ENCODE measurements around the gene ELOVL2.

ELOVL2 gene

GRCh38 chr6:11054722-11055121 lies 10.6 kb upstream of the ELOVL2 start:
- H3K27ac Mint-ChIP-seq = no peak overlapping the region
- TF ChIP-seq CTCF (IDR thresholded peaks at IDR 0.05; ENCODE audit: unreplicated experiment in 3 of 3) = no peak

GRCh38 chr6:11053307-11053706 lies 9.2 kb upstream of the ELOVL2 start:
- no peak overlapping the region for H3K4me3 Mint-ChIP-seq
- TF ChIP-seq CTCF (IDR thresholded peaks at IDR 0.05; ENCODE audit: unreplicated experiment in 3 of 3) = no peak

More at GRCh38 chr6:11054722-11055121, 10.6 kb upstream of the ELOVL2 start:
- Mint-ChIP-seq H3K36me3 (ENCODE audit: low read depth) (no peaks in the 10 kb centered on the region), H3K4me3 (no peak overlapping the region), H3K9me3 (no peaks in the 10 kb centered on the region), H3K4me1 (no peaks in the 10 kb centered on the region), H3K27me3 (ENCODE audit: low read depth) (no peaks in the 10 kb centered on the region)

GRCh38 chr6:11050731-11051130 lies 6.6 kb upstream of the ELOVL2 start:
- no peaks in the 10 kb centered on the region for H3K9me3 Mint-ChIP-seq
- H3K27me3 Mint-ChIP-seq (ENCODE audit: low read depth) = peaks cover 17% of the 10 kb centered on the region
- H3K4me3 Mint-ChIP-seq = no peak overlapping the region
- TF ChIP-seq CTCF (IDR thresholded peaks at IDR 0.05; ENCODE audit: unreplicated experiment in 3 of 3) = no peak
- no peak overlapping the region for H3K27ac Mint-ChIP-seq
- no peaks in the 10 kb centered on the region for H3K36me3 Mint-ChIP-seq (ENCODE audit: low read depth)
- no peaks in the 10 kb centered on the region for H3K4me1 Mint-ChIP-seq

More at GRCh38 chr6:11053307-11053706, 9.2 kb upstream of the ELOVL2 start:
- Mint-ChIP-seq H3K27ac (no peak overlapping the region), H3K36me3 (ENCODE audit: low read depth) (no peaks in the 10 kb centered on the region), H3K9me3 (no peaks in the 10 kb centered on the region), H3K27me3 (ENCODE audit: low read depth) (no peaks in the 10 kb centered on the region), H3K4me1 (no peaks in the 10 kb centered on the region)

- Mint-ChIP-seq H3K4me1 (peaks cover 8% of the 10 kb centered on the region), H3K9me3 (no peaks in the 10 kb centered on the region), H3K4me3 (peak overlapping the region; percentile 88 to 91 (median 90)), H3K27me3 (ENCODE audit: low read depth) (peaks cover 55% of the 10 kb centered on the region), H3K36me3 (ENCODE audit: low read depth) (no peaks in the 10 kb centered on the region), H3K27ac (peak overlapping the region in 1 of 3 experiments; percentile 64)
- peak in 1 of 3 experiments; percentile 3 for TF ChIP-seq CTCF (IDR thresholded peaks at IDR 0.05; ENCODE audit: unreplicated experiment in 3 of 3)
Measured at GRCh38 chr6:11044712-11045167, 635 bp upstream of the ELOVL2 start.

- Mint-ChIP-seq H3K36me3 (ENCODE audit: low read depth) (no peaks in the 10 kb centered on the region), H3K4me3 (peak overlapping the region; percentile 88 to 93 (median 92)), H3K27ac (peak overlapping the region; percentile 5 to 36 (median 27)), H3K9me3 (no peaks in the 10 kb centered on the region), H3K4me1 (peaks cover 8% of the 10 kb centered on the region), H3K27me3 (ENCODE audit: low read depth) (peaks cover 61% of the 10 kb centered on the region)
- no peak for TF ChIP-seq CTCF (IDR thresholded peaks at IDR 0.05; ENCODE audit: unreplicated experiment in 3 of 3)
Measured at GRCh38 chr6:11043378-11043960, 636 bp downstream of the ELOVL2 start.
